ENCODE data around the gene ST8SIA1.
A peak's percentile ranks its signal among the peaks of the same experiment; 100 is the strongest.

Gene ST8SIA1

DNA sequence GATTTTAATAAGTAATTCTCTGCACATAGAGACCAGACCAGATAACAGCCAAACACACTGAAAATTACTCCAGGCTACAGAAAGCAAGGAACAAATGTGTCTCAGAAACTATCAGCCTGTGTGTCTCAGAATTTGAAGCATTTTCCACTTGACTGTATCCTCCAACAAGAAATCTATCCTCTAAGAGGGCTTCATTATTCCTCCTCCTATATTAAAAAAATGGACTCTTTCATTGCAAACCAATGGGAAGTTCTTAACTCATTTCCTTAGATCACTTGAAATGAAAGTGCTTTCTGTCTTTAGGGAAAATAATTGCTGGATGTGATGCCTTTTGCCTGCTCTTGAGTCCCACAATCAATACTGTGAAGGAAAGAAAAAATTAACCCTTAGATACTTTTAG, 2.3 kb downstream of the ST8SIA1 start:
- DNase-seq (ENCODE audit: low read depth in 2 of 2) = no peak

DNA sequence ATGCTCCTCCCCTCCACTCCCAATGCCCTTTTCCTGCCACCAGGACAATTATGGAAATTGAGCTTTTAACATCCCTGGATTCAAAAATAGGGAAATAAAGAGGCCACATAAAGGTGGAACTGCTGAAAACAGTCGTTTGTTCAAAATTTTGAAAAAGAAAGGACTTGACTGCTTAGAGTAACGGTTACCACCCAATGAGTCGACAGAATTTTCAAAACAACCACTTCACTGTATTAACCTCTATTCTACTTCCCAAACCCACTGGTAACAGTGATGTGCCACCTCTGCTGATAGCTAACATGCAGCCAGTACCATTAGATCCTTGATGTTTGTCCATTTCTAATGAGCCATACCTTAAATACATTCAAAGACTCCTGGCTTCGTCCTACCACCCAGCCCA, 4.9 kb downstream of the ST8SIA1 start:
- DNase-seq (ENCODE audit: low read depth in 2 of 2) = no peak

DNA sequence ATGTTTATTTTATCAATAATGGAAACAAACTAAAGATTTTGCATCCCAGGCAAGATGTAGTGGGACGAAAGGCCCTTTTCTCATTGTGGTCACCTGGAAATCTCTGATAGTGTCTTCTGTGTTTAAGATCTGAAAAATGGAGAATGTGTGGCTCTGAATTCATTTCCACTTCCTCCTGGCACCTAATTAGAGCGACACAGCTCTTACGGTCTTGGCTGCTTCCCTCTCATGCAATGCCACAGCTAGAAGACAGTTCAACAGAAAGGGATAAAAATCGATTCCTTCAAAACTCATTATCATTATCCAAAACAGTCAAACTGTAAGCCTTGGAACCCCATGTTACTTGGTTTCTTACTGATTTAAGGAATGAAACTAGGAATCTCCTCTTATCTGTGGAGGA, 9.3 kb downstream of the ST8SIA1 start:
- no peak for DNase-seq (ENCODE audit: low read depth in 2 of 2)

DNA sequence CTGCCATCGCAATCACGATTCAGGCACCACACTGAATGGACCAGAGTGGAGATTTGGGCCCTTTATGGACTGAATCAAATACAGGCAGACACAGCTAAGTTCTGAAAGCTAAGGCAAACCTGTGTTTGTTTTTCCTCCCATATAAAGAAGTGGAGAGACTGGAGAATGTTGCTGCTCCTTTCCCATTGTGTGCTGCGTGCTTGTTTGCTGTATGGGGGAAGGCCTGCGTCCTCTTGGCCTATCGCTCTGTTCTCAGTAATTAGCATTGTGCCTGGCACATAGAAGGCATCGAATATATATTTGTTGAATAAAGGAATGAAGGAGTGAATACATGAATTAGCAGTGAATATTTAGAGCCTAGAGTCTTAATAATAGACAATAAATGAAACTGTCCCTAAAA, 12.4 kb downstream of the ST8SIA1 start:
- no peak for DNase-seq (ENCODE audit: low read depth in 2 of 2)

DNA sequence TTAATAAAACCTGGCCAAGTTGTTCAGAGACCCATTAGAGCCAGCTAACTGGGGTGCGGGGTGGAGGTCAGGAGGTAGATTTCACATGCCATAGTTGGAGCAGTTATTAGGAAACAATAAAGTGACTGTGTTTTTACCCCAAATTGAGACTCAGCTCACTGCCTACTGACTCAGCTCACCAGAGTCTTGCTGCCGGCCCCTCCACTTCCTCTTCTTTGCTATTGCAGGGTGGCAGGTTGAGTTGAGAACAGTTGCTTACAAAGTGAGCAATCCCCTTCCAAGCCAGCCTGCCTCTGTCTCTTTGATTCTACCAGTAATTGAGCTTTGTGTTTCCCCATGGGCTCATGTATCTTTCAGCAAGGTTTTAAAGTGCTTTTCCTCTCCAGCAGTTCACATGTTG, 12.9 kb downstream of the ST8SIA1 start:
- no peak for DNase-seq (ENCODE audit: low read depth in 2 of 2)

DNA sequence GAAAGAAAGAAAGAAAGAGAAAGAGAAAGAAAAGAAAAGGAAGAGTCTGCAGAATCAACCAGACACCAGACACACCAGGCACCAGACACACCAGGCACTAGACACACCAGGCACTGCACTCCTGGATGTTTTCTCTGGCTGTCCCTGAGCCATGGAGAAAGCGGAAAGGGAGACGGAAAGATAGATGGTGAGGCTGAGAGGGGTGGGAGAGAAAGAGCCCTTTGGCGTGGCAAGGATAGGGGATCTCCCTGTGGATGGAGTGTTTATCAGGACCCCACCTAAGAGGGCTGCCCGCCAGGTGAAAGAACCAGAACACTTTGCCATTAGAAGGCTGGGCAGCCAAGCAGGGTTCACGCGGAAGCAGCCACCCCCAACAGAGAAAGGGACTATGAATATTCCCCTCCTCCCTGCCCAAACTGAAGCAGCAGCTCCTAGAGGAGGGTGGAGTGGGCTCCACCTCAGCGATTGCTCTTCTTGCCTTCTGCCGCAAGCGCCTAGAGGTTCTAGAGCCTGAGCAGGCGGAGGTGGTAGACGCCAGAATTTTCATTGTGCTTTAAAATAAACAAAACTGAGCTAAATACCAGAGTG, 13.4 kb downstream of the ST8SIA1 start:
- no peak for DNase-seq (ENCODE audit: low read depth in 2 of 2)

DNA sequence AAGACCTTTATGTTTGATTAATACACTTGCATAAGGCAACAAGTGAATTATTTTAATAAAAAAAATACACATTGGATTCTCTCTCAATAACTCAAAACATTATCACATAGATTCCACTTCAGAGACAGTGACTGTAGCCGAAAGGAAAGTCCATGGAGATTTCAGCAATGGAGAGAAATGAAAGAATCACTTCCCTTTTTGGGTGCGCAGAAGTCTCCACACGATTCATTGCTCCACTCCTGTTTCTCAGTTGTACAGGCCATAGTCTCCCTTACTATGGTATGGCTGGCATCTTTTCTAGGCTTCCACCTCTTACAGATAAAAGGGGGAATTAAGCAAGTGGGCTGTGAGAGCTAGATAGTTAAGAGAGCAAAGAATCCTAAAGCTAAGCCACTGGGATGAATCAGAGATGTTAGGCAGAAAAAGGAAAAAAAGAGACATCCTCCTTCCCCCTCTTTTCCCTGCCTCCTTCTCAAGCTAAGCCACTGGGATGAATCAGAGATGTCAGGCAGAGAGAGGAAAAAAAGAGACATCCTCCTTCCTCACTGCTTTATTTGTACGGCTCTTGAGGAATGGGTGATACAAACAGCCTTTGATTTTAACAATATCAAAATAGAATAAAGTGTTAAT, 16.3 kb downstream of the ST8SIA1 start:
- no peak for DNase-seq (ENCODE audit: low read depth in 2 of 2)

DNA sequence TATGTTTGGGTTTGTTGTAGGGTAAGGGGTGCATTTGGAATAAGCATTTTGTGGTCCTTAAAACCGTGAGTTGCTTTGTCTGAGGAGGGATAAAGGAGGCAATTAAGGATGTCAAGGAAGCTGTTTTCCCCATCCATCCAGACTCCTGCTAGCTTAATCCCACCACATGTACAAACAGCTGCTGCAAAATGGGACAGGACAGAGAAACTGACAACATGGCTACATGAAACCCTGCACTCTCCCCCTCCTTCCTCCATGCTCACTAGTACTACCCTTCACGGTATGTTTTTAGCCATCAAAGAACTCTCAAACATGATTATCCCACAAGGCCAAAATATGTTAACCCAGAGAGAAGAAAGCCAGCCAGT, 20.6 kb downstream of the ST8SIA1 start:
- DNase-seq (ENCODE audit: low read depth in 2 of 2) = no peak

DNA sequence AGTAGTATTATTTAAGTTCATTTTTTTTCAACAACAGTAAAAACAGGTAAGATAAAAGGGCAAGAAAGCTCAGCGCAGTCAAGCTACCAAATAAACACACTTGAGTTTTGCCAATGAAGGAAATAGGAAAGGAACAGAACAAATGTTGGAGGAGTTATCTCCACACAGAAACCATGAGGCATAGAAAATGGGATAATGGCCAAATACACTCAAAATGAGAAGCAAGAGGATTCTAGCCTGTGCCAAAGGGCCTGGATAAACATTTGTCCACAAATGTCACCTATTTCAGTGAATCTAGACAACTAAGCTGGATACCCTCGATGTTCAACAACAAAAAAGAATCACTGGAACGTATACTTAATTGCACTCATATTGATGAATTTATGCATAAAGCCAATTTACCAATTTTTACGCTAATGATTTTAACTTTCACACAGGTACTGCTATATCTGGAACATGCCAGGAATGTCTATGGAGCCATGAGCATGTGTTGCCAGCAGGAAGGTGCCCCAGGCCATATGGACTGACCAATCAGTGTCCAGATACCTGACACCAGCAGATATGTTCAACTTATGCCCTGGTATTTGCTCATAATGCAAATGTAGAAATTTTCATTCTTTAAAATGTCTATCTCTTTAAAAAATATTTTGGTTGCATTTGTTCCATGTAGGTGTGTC, 21.1 kb downstream of the ST8SIA1 start:
- DNase-seq (ENCODE audit: low read depth in 2 of 2) = no peak

DNA sequence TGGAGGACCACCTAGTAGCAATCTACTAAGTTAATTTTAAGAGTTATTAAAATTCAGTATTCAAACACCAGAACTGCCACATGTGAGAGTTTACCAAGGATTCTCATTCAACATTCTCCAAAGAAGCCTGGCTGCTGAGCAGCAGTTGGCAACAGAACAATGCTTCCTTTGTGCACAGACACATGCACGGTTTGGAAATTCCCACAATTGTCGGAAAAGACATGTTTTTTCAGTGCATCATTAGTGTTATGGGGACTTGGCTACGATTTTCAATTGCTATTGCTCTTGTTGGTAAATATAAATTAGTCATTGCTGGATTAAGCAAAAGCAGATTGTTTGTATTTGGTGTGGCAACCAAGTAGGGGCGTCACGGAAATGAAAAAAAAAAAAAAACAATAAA, 22.2 kb downstream of the ST8SIA1 start:
- DNase-seq (ENCODE audit: low read depth in 2 of 2) = no peak

DNA sequence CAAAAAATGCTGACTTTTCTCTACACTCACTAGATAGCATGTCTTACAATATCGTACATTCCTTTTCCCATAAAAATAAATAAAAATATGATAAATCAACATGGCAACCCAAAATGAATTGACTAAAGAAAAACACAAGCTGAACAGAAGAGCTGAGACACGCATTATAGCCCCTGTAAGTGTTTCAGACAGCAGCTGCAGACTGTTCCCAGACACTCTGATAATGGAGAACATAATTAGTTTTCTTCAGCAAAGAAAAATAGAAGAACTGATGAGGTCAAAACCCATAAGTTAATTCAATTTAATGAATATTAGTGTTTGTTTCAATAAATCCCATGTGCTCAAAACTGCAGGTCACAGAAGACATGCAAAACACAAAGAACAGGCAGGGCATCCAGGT, 23.8 kb downstream of the ST8SIA1 start:
- DNase-seq (ENCODE audit: low read depth in 2 of 2) = no peak

DNA sequence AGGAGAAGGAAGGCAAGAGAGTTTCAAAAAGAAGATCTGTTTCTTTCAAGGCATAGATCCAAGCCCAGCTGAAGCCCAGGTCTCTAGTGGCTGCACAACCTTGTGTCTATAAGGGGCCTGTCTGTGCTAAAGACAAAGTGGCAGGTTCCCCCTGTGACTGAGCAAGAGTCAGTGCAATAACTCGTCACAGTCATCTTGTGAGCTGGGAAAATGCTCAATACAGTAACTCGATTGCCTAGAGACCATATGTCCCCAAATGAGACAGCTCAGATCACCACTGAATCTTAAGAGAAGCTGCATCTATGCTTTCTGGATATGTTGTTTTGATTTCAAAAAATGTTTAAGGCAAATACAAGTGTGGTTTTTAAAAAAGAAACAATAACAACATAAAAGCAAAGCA, 24.2 kb downstream of the ST8SIA1 start:
- no peak for DNase-seq (ENCODE audit: low read depth in 2 of 2)

DNA sequence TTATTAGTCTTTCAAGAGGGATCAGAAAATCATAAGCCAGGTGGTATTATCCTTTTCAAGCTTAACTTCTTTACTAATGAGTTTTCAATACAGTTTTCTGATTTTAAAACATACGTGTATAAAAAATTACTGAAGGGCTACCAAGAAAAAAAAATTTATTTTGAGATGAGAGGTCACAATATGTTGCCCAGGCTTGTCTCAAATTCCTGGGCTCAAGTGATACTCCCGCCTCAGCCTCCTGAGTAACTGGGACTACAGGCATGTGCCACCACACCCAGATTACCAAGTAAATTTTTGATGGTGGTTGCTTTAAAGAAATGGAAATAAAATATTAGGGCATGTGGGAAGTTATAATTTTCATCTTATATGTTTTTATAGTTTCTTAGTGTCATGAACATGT, 26.7 kb downstream of the ST8SIA1 start:
- DNase-seq (ENCODE audit: low read depth in 2 of 2) = no peak

DNA sequence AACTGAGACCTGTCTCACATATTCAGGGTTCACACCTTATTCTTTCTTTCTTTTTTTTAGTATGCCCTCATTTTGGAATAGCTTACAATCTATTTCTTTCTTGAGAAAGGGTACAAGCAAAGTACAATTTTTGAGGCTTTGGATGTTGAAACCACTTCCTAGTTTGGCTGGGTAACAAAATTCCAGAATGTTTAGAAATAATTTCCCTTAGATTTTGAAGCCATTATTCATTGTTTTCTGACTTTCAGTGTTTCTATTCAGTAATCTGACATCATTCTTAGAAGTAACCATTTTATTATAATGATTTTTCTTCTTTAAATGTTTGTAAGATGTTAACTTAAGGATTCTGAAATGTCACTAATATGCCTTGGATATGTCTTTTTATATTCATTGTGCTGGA, 28.2 kb downstream of the ST8SIA1 start:
- no peak for DNase-seq (ENCODE audit: low read depth in 2 of 2)

DNA sequence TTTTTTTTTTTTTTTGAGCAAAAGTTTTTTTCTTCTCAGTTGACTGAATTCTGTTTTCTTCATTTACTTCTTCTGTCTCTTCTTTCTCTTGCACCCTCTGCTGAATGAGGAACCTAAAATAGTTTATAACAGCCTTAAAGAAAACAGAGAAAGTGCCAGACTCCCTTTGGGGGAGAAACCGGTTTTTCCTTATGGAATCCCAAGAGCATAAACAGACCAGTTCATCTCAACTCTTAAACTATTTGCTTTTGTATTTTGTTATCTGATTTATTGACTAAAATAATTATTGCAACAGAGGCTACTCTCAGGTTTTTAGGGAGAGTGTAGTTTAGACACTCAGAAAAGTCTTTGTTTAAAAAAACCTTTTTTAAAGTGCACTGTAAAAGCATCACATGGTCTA, 30.2 kb downstream of the ST8SIA1 start:
- no peak for DNase-seq (ENCODE audit: low read depth in 2 of 2)

DNA sequence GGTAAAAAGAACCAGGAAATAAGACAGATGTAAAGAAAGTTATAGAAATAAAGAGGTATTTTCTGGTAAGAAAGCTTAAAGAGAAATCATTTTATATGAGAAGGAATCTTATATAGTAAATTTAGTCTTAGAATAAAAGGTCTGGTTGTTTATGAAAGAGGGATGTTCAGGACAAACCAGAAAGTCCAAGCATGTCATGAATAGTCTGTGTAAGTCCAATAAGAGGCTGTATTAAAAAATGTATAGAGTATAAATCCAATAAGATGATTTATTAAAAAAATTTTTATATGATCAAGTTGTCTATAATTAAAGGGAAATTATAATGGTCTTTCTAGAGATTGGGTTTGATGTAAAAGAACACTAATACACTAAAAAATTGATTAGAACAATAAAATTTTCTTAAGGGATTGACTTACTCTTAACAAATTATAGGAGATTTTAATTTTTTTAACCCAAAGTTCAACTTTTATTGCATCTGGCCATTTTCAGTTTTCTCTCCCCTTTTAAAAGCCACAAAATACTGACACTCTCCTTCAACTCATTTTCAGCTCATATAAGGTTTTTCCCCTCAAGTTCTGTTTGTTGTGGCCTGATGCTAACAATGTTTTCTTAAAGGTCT, 35.1 kb downstream of the ST8SIA1 start:
- no peak for DNase-seq (ENCODE audit: low read depth in 2 of 2)

DNA sequence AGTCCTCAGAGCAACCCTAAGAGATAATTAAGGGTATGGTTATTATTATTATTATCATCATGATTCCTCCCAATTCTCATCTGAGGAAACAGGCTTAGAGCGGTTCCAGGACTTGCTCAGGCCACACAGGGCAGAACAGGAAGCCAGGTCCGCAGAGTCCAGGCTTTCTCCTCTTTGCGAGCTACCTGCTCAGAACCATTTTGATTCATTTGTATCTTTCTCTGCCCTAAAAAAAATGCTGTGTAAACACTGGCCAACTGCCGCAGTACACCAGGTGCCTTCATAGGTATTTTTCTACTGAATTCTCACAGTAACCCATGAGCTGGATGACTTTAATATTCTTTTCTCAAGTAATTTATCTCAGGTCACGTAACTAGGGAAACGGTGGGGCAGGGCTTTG, 45.3 kb downstream of the ST8SIA1 start:
- no peak for DNase-seq (ENCODE audit: low read depth in 2 of 2)

DNA sequence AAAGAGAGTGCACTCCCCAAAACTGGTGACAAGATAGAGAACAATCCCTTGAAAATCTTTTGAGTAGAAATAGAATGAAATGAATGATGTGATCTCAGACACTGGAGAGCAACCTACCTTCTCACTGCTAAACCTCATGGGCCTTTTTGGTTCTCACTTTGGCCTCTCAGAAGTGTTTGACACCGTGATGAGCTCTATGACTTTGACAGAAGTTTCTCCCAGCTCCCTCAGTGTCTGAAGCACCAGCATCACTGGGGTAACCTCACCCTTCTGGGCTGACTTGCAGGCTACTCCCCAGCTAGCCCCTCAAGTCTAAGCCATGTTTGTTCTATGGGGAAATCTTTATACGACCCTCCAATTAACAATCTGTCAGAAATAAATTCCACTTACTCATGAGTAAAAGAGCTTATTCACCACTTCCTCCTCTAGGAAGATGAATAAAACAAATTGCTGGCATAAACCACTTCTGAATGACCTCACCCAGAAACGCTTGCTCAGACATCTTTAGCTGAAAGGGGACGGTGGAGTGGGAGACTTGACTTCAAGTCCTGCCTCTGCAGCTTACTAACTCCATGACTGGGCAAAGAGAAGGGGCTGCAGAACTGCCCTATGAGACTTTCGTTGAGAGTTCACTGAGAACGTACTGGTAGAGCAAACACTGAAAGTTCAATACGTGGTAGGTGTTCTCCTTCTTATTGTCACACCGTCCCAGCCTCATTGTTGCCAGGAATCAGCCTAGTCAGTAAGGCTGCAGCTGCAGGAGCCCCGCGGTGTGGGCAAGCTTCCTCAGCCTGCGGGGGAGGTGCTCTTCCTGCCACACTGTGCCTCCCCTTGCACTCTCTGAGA, 46.5 kb downstream of the ST8SIA1 start:
- DNase-seq (ENCODE audit: low read depth in 2 of 2) = peak; percentile 10 to 18

DNA sequence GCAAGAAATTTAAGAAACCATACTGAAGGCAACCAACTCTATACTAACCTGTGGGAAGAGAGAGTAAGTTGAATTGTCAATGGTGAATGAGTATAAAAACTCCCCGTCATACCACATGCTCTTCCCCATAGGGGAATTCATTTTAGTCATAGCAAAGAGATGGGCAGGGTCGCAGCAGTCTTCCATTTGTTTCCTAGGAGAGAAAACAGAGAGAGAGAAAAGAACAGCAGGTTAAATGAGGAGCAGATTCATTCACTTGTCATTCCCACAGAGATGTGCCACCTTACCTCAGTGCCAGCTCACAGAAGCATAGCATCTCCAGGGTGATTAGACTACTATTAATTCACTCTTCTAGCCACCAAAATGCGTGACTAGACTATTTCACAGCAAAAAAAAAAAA, 47.4 kb downstream of the ST8SIA1 start:
- DNase-seq (ENCODE audit: low read depth in 2 of 2) = no peak

DNA sequence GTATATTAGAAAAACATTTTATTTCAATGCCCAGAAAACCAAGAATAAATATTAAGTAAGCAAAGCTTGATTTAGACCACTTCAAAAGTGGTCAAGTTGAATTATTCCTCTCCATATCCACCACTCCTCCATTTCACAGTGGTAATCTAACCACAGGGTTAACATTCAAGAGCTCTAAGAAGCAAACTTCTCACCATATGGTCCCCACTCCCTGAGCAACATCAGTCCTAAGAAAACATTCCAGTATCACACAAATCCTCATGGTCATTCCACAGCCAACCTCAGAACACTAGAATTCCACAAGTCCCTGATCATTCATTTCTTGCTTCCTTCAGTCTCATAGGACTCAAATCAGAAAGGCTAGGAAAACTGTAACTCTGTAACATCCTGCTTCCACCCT, 47.9 kb downstream of the ST8SIA1 start:
- DNase-seq (ENCODE audit: low read depth in 2 of 2) = no peak

DNA sequence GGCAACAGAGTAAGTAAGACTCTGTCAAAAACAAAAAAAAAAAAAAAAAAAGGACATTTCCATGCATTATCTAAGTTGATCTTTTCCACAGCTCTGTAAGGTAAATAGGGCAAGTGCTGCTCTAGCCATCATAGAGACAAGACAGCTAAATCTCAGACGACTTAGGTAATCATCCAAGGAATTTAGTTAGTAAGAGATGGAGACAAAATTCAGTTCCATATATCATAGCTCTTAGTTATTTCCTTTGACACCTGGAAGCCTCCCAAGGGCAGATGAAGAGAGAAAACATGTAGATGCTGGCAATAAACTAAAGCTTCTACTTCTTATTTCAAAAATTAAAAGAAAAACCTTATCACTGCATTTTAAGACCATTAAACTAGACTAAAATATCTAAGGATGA, 48.7 kb downstream of the ST8SIA1 start:
- DNase-seq (ENCODE audit: low read depth in 2 of 2) = no peak

DNA sequence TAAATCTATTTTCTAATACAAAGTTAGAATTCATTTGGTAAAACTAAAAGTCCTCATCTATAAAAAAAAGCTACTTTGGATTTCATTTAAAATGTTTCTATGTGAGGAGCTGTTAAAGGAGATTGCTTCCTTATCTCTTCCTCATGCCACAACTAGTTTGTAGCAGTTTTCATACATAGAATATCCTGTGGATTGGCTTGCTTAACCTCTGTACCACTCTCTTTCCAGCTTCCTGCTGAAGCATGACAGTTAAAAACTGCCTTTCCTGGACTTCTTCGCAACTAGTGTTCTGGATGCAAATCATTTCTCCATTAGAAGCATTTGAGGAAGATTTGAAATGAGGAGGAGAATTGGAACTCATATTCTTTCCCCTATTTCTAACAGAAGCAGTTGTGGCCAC, 49.6 kb downstream of the ST8SIA1 start:
- DNase-seq (ENCODE audit: low read depth in 2 of 2) = no peak
